B cell (primary cell): ENCODE data around the gene HIPK4. TPM values are rescaled to one million over a fixed set of nuclear protein-coding genes. Genes with fewer than 3 reads are reported as not detected.
"Not testable (repeated sequence)": the region's sequence is repeated elsewhere in the genome, so short reads cannot be mapped to it uniquely, and the experiment has no call there.

ENCODE experiments used
- ATAC-seq: fragments of 200-7000 bp; cut with Tn5 transposase; one replicate; pipeline ENCODE4 v1.10.0; 2021; ENCODE audit warnings: low read depth, mild to moderate bottlenecking, moderate number of reproducible peaks, moderate library complexity
- CTCF ChIA-PET: fragments of 350-600 bp; sonication (Branson Sonifier 250); formaldehyde crosslinking; loops from one replicate; lab custom pipeline; 2021; ENCODE audit warnings: antibody characterized with exemption, inconsistent platforms; lab: Charles Lee
- POLR2A ChIA-PET: fragments of 350-600 bp; sonication (Branson Sonifier 250); formaldehyde crosslinking; loops from one replicate; lab custom pipeline; 2021; ENCODE audit warnings: antibody characterized with exemption; lab: Charles Lee
- DNase-seq: peaks from one replicate; pipeline ENCODE4 v3.0.0; 2013
- H2AFZ ChIP-seq: 2 replicates; pipeline ENCODE4 v1.6.1; 2012; ENCODE audit warnings: mild to moderate bottlenecking, low read depth, low read length; ENCODE audit not compliant: insufficient read depth, poor library complexity, severe bottlenecking
- H3K27ac ChIP-seq, 2 donors: 1 replicate in 1 of 2; 2 replicates in 1 of 2; pipeline ENCODE4 v1.5.1; 2012 to 2013; ENCODE audit warnings: low read length in 2 of 2, mild to moderate bottlenecking in 2 of 2, moderate library complexity in 1 of 2
- H3K27me3 ChIP-seq, 4 experiments: fragments of 200-600 bp in 1 of 4; sonication (generic) in 1 of 4; replicated peaks in 1 of 4; 1 replicate in 2 of 4; 2 replicates in 2 of 4; pipeline versions ENCODE4 v1.6.1 to v1.7.0; 2013 to 2016; ENCODE audit warnings: low read length in 3 of 4, mild to moderate bottlenecking in 2 of 4, mixed read lengths in 1 of 4, moderate library complexity in 1 of 4; ENCODE audit not compliant: insufficient read depth in 4 of 4, control insufficient read depth in 3 of 4; ENCODE audit errors: control extremely low read depth in 1 of 4
- H3K36me3 ChIP-seq, 2 experiments: replicated peaks in 1 of 2; 1 replicate in 1 of 2; 2 replicates in 1 of 2; pipeline versions ENCODE4 v1.6.1 to v1.7.1; 2013; ENCODE audit warnings: low read length in 1 of 2; ENCODE audit not compliant: insufficient read depth in 2 of 2, control insufficient read depth in 1 of 2; ENCODE audit errors: control extremely low read depth in 1 of 2, extremely low read depth in 1 of 2
- H3K4me1 ChIP-seq, 2 donors: fragments of 200-600 bp in 1 of 2; sonication (generic) in 1 of 2; 1 replicate in 1 of 2; 2 replicates in 1 of 2; pipeline versions ENCODE4 v1.5.1 to v1.6.1; 2013 to 2017; ENCODE audit warnings: low read length in 2 of 2; ENCODE audit not compliant: control insufficient read depth in 2 of 2, insufficient read depth in 2 of 2
- H3K4me2 ChIP-seq: replicated peaks from 2 replicates; pipeline ENCODE3; 2012; ENCODE audit warnings: mild to moderate bottlenecking, low read depth, low read length; ENCODE audit not compliant: poor library complexity, severe bottlenecking
- H3K4me3 ChIP-seq, 5 experiments: fragments of 200-600 bp in 1 of 5; sonication (generic) in 1 of 5; 1 replicate in 3 of 5; 2 replicates in 2 of 5; pipeline versions ENCODE4 v1.5.1 to v1.7.0; 2011 to 2016; ENCODE audit warnings: low read length in 4 of 5, mild to moderate bottlenecking in 4 of 5, low read depth in 2 of 5, control low read depth in 1 of 5, moderate library complexity in 1 of 5; ENCODE audit not compliant: insufficient read depth in 1 of 5; ENCODE audit errors: control extremely low read depth in 1 of 5, extremely low read depth in 1 of 5
- H3K79me2 ChIP-seq: fragments of 200-600 bp; sonication (generic); one replicate; pipeline ENCODE4 v1.6.0; 2016; ENCODE audit warnings: low read length; ENCODE audit not compliant: control insufficient read depth, insufficient read depth
- H3K9ac ChIP-seq: fragments of 200-600 bp; sonication (generic); 2 replicates; pipeline ENCODE4 v1.6.1; 2017; ENCODE audit warnings: mild to moderate bottlenecking, low read length, moderate library complexity
- H3K9me3 ChIP-seq, 3 donors: one replicate each; pipeline versions ENCODE4 v1.6.1 to v1.7.1; 2013; ENCODE audit warnings: low read length in 2 of 3; ENCODE audit not compliant: control insufficient read depth in 2 of 3, insufficient read depth in 1 of 3; ENCODE audit errors: control extremely low read depth in 1 of 3
- H4K20me1 ChIP-seq: 2 replicates; pipeline ENCODE4 v1.6.0; 2012; ENCODE audit warnings: mild to moderate bottlenecking, low read length; ENCODE audit not compliant: insufficient read depth, control insufficient read depth, poor library complexity, severe bottlenecking
- H3K27ac Mint-ChIP-seq: one replicate; pipeline ENCODE4 v1.8.0; 2021; ENCODE audit warnings: mixed read lengths
- H3K27me3 Mint-ChIP-seq: one replicate; pipeline ENCODE4 v1.8.0; 2021; ENCODE audit warnings: mixed read lengths
- H3K4me1 Mint-ChIP-seq: one replicate; pipeline ENCODE4 v1.8.0; 2021; ENCODE audit warnings: mixed read lengths
- H3K4me3 Mint-ChIP-seq: one replicate; pipeline ENCODE4 v1.8.0; 2021; ENCODE audit warnings: mixed read lengths
- H3K9me3 Mint-ChIP-seq: one replicate; pipeline ENCODE4 v1.8.0; 2022; ENCODE audit warnings: mixed read lengths; ENCODE audit not compliant: insufficient read depth
- CTCF ChIP-seq: fragments of 200-600 bp; IDR thresholded peaks from one replicate; pipeline ENCODE4 v1.8.0; 2022; ENCODE audit warnings: antibody characterized with exemption, mild to moderate bottlenecking
- EZH2 ChIP-seq: IDR thresholded peaks from 2 replicates; pipeline ENCODE4 v1.6.1; 2012; ENCODE audit warnings: borderline replicate concordance, low read depth, mild to moderate bottlenecking, moderate library complexity, low read length; ENCODE audit not compliant: insufficient read depth, poor library complexity, severe bottlenecking
- WGBS: methylation state at CpG from one replicate; pipeline ENCODE4 v1.1.5; 2013; ENCODE audit warnings: missing lambda C conversion rate; ENCODE audit not compliant: insufficient coverage; 5-methylcytosine and 5-hydroxymethylcytosine counted together
- intact Hi-C: fragments of 100-400 bp; cut with micrococcal nuclease; formaldehyde crosslinking; loops from one replicate; pipeline ENCODE4 v1.10.0; 2022
- polyA plus RNA-seq: library from polyadenylated mRNA; depleted of rRNA; stranded (reverse); fragments of >200 nt; gene quantifications from 2 replicates; pipeline ENCODE4 v1.2.3, GENCODE V29; 2012
- total RNA-seq, 2 donors: library from RNA; stranded (reverse); fragments of 120-200 nt in 1 of 2; gene quantifications; 1 replicate in 1 of 2; 2 replicates in 1 of 2; pipeline versions ENCODE4 v1.2.3 to v1.2.4, GENCODE V29; 2013 to 2022

Gene HIPK4
- total and polyA plus RNA-seq, 2 donors (not counting 1 experiment from before 2014, with no cell fraction given) = 0.04 to 0.20 TPM

GRCh38 chr19:40433391-40434216 lies 43.6 kb upstream of the HIPK4 start:
- Mint-ChIP-seq H3K27ac (peak overlapping the region; percentile 97), H3K27me3 (no peaks in the 10 kb centered on the region), H3K4me3 (peak overlapping the region; percentile 92), H3K4me1 (peaks cover 24% of the 10 kb centered on the region), H3K9me3 (no peaks in the 10 kb centered on the region)
- Histone ChIP-seq H3K9me3 (no peaks in the 10 kb centered on the region), H3K4me2 (peak overlapping the region; percentile 78), H2AFZ (peak overlapping the region; percentile 88), H3K4me3 (peak overlapping the region in 4 of 5 experiments; percentile 36 to 69 (median 52)), H3K79me2 (peaks cover 5% of the 10 kb centered on the region), H3K4me1 (peaks cover 19 to 30% of the 10 kb centered on the region in 2 donors), H3K27ac (peak overlapping the region; percentile 71 to 74), H3K36me3 (no peaks in the 10 kb centered on the region), H4K20me1 (no peaks in the 10 kb centered on the region), H3K27me3 (no peaks in the 10 kb centered on the region), H3K9ac (peak overlapping the region; percentile 62)
- CTCF ChIA-PET = interaction anchor here (1.0 to 2.2 kb wide), 5 partner anchors 8 to 32 kb away, joined by 4 to 13 read pairs (median 4); partner anchors contain the start of genes BLVRB and SERTAD1
- DNase-seq = peak; percentile 77
- ATAC-seq = peak; percentile 77
- WGBS = 2% methylated on average over 46 of the region's 50 CpGs
- POLR2A ChIA-PET = interaction anchor here (0.6 to 3.2 kb wide), 4 partner anchors 8 to 11 kb away, joined by 3 to 19 read pairs (median 6); partner anchors contain the start of genes SERTAD1 and SERTAD3
- TF ChIP-seq EZH2 (no peak), CTCF (no peak)
- intact Hi-C loops = loop anchor here (1.0 kb wide), 1 partner anchor 12 kb away; no protein-coding TSS in a partner anchor

GRCh38 chr19:40432760-40433159 lies 42.8 kb upstream of the HIPK4 start:
- intact Hi-C loops = loop anchor here (1.0 kb wide), 1 partner anchor 11 kb away; no protein-coding TSS in a partner anchor

More at GRCh38 chr19:40432760-40433159, 42.8 kb upstream of the HIPK4 start:
- H3K27me3 Mint-ChIP-seq, H3K4me3 ChIP-seq, ATAC-seq, H3K9me3 ChIP-seq, H3K4me2 ChIP-seq, H2AFZ ChIP-seq, H3K36me3 ChIP-seq, H3K27me3 ChIP-seq, H4K20me1 ChIP-seq, H3K9ac ChIP-seq, H3K79me2 ChIP-seq, DNase-seq, H3K27ac ChIP-seq, H3K9me3 Mint-ChIP-seq: not testable (repeated sequence)
- ChIA-PET CTCF (interaction anchor here (0.6 to 1.6 kb wide), 4 partner anchors 10 to 29 kb away, joined by 3 to 13 read pairs (median 4); no protein-coding TSS in a partner anchor), POLR2A (interaction anchor here (3.2 kb wide), 1 partner anchor 11 kb away, joined by 19 read pairs; the partner anchor contains the start of gene SERTAD3)
- Mint-ChIP-seq H3K4me3 (peak overlapping the region; percentile 92), H3K27ac (peak overlapping the region; percentile 97), H3K4me1 (peaks cover 24% of the 10 kb centered on the region)
- H3K4me1 ChIP-seq = peaks cover 19 to 30% of the 10 kb centered on the region in 2 donors
- WGBS = 95% methylated on average over 4 of the region's 7 CpGs
